Stimulated activated CD8-positive, alpha-beta memory T cell treated with anti-CD3 and anti-CD28 coated beads, Interleukin-7, amount 100 ng/mL, for 24 hours (primary cell): ENCODE results near the gene STIM2.
A peak's percentile ranks its signal among the peaks of the same experiment; 100 is the strongest.
"Not testable (repeated sequence)": the region's sequence is repeated elsewhere in the genome, so short reads cannot be mapped to it uniquely, and the experiment has no call there.

Source experiments
- DNase-seq: peaks from one replicate; pipeline ENCODE4 v3.0.0-alpha.2; 2020; ENCODE audit warnings: low read depth

The STIM2 gene

GRCh38 chr4:26860157-26860921 lies at the start of gene STIM2:
Gene STIM2 (plus strand): TSS chr4:26860841.
- DNase-seq = peak; percentile 98

DNA sequence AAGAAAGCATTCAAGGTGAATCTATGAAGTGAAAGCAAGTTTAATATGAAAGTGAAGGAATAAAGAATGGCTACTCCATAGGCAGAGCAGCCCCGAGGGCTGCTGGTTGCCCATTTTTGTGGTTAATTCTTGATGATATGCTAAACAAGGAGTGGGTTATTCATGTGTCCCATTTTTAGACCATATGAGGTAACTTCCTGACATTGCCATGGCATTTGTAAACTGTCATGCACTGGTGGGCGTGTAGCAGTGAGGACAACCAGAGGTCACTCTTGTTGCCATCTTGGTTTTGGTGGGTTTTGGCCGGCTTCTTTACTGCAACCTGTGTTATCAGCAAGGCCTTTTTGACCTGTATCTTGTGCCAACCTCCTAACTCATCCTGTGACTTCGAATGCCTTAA lies 49.1 kb upstream of the STIM2 start:
- not testable (repeated sequence) for DNase-seq

- no peak for DNase-seq
Measured at GRCh38 chr4:26812049-26812714, 48.5 kb upstream of the STIM2 start.

- DNase-seq = no peak
Measured at GRCh38 chr4:26813698-26814097, 46.9 kb upstream of the STIM2 start.

GRCh38 chr4:26815199-26815598 lies 45.4 kb upstream of the STIM2 start:
- no peak for DNase-seq

- DNase-seq = no peak
Measured at GRCh38 chr4:26815706-26816105, 44.9 kb upstream of the STIM2 start.

DNA sequence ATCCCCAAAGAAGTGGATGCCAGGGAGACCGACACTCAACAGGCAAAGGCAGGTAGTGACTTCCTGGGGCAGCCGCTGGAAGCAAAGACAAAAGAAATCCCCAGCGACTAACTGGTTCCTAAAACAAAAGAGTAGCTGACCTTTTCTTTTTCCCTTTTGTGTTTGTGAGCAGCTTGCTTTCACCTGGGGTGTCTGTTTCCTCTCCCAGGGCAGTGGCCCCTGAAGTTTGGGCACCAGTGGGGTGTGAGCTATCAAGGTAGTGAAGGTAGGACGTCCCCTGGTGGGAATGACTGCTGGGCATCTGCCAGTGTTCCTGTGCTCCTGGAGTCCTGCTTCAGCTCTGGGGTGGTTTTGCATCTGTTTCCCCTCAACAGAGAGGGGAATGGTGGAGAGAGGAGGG lies 41.6 kb upstream of the STIM2 start:
- DNase-seq = no peak

DNA sequence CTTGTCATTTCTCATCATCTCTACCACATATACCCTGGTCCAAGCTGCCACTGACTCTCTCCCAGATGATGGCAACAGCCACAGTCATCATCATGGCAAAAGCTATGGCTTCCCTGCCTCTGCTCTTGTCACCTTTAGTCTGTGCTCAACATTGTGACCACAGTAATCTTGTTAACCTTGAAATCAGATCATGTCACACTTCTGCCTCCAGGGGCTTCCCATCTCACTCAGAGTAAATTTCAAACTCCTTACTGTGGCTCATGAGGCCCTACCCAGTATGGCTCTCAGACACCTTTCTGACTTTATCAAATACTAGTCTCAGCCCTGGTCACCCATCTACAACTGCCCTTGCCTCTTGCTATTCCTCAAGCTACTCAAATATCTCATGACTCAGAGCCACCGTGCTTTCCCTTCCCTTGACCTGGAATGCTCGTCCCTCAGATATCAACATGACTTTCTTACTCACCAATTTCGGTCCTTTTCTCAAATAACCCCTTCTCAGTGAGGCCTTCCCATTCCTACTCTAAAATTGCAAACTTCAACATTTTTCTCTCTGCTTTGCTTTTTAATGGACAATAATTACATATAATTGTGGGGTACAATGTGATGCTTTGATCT lies 41.1 kb upstream of the STIM2 start:
- no peak for DNase-seq

DNA sequence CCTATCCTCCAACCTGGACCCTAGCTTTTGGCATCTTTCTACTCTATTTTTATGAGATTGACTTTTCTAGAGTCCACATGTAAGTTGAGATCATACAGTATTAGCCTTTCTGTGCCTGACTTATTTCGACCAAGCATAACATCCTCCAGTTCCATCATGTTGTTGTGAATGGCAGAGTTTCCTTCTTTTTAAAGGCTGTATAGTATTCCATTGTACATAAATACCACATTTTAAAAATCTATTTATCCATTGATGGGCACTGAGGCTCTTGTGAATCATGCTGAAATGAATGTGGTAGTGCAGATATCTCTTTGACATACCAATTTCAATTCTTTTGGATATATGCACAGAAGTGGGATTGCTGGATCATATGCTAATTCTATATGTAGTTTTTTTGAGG lies 40.3 kb upstream of the STIM2 start:
- DNase-seq = no peak

DNA sequence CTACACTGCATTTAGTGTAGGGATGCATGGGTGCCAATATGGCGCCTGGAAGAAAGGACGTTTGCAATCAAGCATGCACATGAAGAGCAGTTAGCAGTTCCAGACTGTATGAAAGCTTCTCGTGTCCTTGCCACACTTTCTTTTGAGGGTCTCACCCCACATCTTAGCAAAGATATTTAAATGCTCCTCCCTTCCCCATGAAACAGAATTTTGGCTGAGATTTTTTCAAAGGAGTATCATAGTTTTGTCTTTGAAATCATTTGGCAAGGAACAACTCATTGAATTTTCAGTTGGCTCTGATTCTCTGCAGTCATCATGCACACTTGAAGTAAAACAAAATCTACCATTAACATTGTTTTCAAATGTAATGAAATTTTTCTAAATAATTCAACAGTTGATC lies 39.6 kb upstream of the STIM2 start:
- DNase-seq = no peak

DNA sequence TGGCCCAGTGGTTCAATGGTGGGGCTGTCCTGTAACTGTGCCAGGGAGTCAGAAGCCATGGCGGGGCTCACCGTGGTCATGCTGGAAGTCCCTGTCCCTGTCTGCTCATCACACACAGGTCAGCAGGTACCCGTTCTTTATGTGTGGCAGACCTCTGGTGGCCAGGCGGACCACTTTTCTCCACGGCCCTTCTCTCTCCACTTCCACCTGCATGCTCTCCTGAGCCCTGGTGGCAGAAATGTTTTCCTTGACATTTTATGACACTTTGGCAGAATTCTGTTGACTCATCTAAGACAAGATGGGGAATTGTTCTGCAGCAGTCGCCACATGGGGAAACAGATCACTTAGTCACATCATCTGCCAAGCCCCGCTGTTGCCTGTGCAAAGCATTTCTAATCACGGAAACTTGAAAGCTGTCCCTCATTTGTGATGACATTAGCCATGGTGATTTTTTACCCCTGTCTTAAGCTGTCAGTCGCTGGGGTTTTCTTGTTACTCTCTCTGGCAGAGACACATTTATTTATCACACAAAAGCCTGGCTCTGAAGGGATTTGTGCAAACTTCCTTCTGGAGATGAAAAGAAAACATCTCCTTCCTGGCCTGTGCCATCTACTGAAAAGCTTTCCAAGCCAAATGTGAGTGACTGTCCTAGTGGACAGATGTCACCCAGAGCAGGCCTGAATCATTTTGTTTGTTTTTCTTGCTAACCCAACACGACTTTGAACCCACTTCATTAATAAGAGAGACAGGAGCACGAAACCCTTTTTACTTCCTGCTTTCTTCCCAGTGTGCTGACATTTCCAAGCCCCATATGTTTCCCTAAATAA lies 38.8 kb upstream of the STIM2 start:
- no peak for DNase-seq

DNA sequence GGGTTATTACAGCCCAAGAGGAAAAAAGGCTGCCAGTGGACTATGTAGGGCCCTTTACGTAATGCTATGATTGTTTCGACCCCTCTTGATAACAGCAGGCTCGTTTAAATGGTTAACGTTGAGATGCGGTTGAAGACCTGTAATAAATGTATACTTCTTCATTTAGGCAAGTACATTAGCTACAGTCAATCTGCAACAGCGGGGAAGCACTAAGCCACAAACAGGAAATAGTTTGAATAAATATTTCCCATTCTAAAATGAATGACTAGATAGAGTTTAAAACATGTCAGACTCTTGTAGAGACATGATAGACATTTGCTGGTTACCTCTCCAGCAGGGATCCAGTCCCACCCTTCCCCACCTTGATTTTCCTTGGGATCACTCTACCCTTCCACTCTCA lies 38.1 kb upstream of the STIM2 start:
- DNase-seq = no peak

DNA sequence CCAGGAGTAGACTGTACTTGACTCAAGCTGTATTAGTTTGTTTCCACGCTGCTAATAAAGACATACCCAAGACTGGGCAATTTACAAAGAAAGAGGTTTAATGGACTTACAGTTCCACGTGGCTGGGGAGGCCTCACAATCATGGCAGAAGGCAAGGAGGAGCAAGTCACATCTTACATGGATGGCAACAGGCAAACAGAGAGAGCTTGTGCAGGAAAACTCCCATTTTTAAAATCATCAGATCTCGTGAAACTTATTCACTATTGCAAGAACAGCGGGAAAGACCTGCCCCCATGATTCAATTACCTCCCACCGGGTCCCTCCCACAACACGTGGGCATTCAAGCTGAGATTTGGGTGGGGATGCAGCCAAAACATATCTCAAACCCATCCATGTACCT lies 37.7 kb upstream of the STIM2 start:
- DNase-seq = not testable (repeated sequence)

DNA sequence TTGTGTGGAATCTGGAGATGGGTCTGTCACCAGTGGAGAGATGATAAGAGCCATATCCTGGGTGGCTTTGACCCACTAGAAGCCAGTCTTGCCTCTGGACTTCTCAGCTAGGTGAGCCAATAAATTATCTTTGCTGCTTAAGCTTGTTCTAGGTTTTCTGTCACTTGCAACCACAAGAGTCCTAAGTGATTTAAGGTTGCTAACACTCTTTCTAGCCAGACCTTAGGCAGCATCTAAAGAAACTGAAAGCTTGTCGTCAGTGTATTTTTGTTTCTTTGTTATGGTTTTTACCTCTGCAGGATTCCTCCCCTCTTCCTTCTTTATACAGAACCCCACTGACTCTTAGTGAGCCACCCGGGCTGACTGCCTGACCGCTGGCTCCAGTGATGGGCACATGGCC lies 37.1 kb upstream of the STIM2 start:
- no peak for DNase-seq

GRCh38 chr4:26824667-26825066 lies 36.0 kb upstream of the STIM2 start:
- DNase-seq = no peak

DNA sequence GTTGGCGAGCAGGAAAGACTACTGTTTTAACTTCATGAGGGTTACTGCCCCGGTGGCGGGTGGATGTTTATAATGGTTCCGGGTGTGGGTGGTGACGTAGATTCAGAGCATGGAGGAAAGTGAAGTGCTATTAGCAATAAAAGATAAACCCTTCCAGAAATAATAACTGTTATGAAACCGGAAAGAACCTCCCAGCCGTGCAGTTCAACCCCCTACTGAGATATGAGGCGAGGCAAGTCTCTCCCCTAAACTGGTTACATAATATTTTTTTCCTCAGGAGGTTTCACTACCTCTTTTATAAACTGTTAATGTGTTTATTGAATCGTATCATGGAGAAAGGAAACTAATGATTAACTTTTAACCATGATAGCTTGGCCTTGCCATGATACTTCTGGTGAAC lies 33.9 kb upstream of the STIM2 start:
- DNase-seq = no peak

DNA sequence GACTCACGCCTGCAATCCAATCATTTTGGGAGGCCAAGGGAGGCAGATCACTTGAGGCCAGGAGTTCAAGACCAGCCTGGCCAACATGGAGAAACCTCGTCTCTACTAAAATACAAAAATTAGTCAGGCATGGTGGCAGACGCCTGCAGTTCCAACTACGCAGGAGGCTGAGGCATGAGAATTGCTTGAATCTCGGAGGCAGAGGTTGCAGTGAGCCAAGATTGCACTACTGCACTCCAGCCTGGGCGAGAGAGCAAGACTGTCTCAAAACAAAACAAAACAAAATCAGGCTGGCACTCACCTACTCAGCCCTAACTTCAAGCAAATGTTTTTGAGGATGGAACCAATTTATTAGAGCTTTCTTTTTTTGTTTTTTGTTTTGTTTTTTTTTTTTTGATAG lies 33.3 kb upstream of the STIM2 start:
- DNase-seq = not testable (repeated sequence)

- DNase-seq = no peak
Measured at GRCh38 chr4:26827798-26828197, 32.8 kb upstream of the STIM2 start.

GRCh38 chr4:26829018-26829417 lies 31.6 kb upstream of the STIM2 start:
- no peak for DNase-seq

DNA sequence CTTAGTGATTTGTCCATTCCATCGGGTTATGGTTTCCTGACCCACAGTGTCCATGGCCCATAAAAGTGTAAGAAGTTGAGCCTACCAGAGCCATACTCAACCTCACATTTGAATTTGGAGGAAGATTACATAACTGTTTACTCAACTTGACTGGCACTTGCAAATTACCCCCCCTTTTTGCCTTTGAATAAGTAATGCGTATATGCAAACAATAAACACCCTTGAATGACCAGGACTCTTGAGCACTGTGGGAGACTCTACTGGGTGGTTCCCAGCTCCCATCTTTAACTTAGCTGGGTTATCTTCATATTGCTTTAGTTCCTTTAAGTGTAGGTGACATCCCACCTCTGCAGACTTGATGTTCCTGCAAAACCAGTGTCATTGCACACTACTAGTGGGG lies 30.6 kb upstream of the STIM2 start:
- DNase-seq = no peak

DNA sequence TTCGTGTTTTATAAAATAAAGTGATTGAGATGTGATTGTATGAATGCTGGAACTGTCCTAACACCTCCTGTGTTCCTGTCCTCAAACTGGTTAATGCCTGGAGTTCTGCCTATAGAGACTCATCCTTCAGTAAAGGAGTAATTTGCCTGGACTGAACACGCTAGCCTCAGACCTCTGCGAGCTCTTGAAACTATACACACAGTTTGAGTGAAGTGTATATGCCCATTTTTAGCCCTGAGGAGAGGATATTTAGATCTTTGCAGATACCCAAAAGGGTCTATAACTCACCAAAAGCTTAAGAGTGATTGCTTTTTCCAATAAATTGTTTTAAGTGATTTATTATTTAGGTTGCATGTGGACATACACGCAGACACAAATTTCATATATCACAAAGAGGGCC lies 29.9 kb upstream of the STIM2 start:
- no peak for DNase-seq

DNA sequence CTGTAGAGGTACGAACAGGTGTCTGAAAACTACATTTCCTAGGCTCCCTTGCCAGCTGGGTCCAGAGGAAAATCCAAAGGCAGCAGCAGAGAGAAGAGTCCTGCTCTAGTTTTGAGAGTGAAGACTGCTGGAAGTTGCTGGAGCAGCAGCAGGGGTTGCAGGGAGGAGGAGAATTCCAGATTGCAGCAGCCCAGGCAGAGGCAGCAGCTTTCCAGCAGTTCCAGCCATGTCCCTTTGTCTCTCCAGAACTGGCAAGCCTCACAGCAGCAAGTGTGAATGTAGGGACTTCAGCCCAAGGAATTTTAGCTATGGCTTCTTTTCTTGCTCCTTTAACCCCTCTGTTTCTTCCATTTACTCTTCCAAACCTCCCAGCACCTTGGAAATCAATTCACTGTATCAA lies 24.1 kb upstream of the STIM2 start:
- DNase-seq = no peak
